Stimulated activated CD8-positive, alpha-beta memory T cell treated with anti-CD3 and anti-CD28 coated beads, Interleukin-12 subunit alpha, Interleukin-12 subunit beta, amount 100 ng/mL, for 24 hours (primary cell): ENCODE measurements around the gene METTL24.

Source experiments
- DNase-seq: peaks from one replicate; pipeline ENCODE4 v3.0.0-alpha.2; 2020; ENCODE audit errors: extremely low read depth

METTL24 gene, protein sequence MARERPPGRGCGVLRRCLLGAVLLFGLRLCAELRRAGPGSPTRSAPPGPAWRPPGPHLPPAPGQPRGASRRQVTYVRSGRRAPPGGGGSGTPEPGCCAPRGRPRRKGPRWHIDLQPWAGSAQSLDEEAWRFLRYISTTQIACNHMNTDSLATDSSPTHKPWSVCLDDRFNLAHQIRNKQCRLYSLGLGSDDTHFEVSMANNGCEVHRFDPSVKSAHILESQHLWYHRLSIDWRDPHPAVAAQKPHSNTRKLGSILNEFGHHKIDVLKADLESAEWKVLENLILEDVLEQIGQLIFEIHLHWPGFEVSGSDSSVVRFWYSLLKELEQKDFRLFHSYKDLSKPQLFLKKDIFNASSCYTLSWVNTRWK

GRCh38 chr6:110357664-110358552, at the start of gene METTL24:
Gene METTL24, minus strand, starts transcription at chr6:110358349. Its CDS starts 77 bp downstream, at chr6:110358272.
- DNase-seq = no peak

DNA sequence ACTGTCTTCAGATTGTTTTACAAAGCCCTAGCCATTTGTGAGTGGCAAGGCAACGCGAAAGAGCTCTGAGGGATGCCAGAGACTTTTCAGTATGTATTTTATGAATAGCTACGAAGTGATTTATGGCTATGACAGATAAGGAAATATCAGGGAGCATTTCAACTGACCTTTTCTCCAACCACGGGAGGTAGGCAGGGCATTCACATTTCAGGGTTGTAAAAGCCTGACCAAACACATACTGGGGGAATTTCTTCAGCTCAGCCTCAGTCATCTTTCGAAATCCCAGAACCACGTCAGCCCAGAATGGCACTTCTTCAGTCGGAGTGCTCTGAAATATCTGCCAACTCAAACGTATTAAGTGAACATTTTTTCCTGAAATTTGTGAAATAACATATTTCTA, 46.5 kb upstream of the METTL24 start:
- DNase-seq = no peak

- no peak for DNase-seq
Observed at GRCh38 chr6:110401585-110402176, 43.5 kb upstream of the METTL24 start.

- DNase-seq = no peak
Observed at GRCh38 chr6:110400208-110400607, 42.1 kb upstream of the METTL24 start.

GRCh38 chr6:110399219-110400071, 41.3 kb upstream of the METTL24 start:
- no peak for DNase-seq

- no peak for DNase-seq
Observed at GRCh38 chr6:110398778-110399177, 40.6 kb upstream of the METTL24 start.

DNA sequence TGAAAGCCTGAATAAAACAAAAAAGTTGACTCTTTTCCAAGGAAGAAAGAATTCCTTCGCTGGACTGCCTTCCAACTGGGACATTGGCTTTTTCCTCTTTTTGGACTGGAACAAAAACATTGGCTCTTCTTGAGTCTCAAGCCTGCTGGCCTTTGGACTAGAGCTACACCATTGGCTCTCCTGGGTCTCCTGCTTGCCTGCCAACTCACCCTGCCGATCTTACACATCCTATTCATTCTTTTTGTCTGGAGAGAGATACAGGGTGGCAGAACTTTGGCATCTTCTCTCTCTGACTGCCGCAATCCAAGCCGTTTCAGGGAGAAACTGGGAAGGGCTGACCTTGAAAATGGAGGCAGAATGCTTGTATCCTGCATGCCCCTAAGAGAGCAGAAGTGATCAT, 37.1 kb upstream of the METTL24 start:
- no peak for DNase-seq

GRCh38 chr6:110394409-110394808, 36.3 kb upstream of the METTL24 start:
- no peak for DNase-seq

- no peak for DNase-seq
Observed at GRCh38 chr6:110392727-110393126, 34.6 kb upstream of the METTL24 start.

DNA sequence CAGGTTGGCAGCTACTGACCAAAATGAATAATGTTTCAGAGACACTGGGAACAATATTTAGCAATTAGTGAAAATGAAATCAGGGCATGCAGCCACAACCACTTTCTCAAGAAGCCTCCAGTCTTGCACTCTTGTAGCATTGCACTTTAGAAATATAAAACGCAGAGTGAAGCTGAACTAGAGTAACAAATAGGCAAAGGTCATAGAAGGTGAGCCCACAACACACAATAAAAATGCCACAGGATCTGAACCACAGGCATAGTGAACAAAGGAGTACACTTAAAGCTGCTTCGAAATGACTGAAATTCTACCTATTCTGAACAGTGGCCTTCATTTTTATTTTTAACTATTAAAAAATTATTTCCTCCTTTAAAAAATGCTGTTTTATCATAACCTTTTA, 32.3 kb upstream of the METTL24 start:
- DNase-seq = no peak

DNA sequence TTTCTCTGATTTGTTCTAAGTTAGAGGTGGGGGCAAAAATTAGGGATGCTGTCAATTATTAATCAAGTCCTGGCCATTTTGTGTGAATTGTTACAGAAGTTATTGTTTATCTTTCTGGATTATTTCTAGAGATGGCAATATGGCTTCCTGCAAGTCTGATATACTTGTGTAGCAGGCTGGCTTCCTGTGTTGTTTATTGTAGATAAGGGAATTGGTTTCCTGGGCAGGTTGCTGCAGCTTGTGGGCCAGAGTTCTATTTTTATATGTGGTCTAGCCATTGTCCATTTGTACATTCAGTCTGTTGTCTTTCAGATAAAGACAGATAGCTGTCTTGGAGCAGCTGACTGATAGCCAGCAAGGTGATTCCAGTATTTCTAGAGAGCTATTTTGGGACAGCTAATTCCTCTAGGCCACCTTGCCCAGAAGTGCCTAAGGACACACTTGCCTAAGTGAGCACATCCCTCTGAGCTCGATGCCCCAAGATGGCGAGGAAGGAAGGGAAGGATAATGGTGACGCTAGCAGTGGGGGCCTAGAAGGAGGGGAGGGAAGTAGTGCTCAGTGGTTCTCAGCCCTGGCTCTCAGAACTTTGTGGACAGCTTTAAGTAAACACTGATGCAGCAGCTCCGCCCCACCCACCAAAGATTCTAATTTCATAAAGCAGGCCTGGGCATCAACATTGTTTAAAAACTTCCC, 31.7 kb upstream of the METTL24 start:
- DNase-seq = no peak

DNA sequence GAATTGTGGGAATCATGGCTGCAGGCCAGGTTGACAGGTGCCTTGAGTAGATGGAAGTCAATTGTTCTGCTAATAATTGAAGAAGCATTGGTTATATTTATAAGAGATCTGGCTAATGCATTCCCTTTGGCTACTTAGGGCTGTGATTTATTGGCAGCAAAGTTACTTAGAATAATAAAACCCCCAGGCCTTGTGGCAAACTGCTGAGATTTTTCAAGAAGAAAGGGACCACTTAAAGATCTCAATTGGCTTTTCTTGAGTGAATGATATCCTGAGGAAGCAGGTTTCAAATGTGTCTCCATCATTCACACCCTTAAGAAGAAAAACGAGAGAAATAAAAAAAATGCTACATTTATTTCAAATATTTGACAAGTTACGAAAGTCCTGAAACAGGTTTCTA, 29.8 kb upstream of the METTL24 start:
- DNase-seq = no peak

DNA sequence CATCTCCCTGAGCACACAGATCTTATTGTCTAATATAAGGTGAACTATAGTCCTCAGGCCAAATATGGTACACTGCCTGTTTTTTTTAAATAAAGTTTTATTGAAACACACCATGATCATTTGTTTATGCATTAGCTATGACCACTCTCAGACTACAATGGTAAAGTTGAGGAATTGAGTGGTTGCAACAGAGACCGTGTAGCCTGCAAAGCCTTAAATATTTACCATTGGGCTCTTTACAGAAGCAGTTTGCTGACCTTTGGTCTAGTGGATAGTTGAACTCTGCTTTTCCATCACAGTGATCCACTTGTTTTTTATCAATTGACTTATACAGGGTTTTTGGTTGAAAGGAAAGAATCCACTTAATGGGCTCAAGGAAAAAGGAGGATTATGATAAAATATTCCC, 27.3 kb upstream of the METTL24 start:
- no peak for DNase-seq

GRCh38 chr6:110378552-110378951, 20.4 kb upstream of the METTL24 start:
- no peak for DNase-seq

GRCh38 chr6:110369066-110369465, 10.9 kb upstream of the METTL24 start:
- no peak for DNase-seq

DNA sequence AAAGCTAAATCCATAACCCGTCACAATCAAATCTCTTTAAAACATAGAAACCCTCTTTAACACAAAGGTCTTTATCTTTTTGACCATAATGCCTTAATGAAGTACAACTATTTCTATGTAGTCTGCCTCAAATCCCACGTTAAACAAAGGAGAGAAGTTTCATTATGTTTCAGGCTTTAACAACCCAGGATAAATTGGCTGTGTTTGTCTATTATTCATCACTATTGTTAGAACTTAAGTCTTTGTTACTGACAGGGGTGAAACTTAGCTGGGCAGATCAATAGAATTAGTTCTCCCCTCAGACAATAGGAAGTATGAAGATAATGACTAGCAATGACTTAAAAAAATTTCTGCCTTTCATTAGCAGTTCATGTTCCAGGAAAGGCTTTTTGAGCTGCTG, 10.1 kb upstream of the METTL24 start:
- no peak for DNase-seq

- DNase-seq = no peak
Observed at GRCh38 chr6:110367825-110368224, 9.7 kb upstream of the METTL24 start.

DNA sequence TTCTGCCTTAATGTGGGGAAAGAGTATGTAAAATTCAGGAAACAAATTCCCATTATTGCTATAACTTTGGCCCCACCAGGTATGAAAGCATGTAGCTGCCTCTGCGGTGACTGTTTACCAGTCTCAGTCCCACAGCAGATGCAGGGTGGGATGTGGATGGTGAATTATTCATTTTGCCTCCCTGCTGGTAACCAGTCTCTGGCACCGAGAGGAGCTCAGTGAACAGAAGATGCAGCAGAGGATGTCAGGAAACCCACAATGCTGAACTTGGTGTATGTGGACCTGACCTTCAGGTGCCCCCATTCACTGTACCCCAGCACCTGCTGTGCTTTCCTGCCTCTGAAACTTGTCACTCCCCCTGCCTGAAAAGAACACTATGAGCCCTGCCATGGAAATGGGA, 8.8 kb upstream of the METTL24 start:
- DNase-seq = no peak

DNA sequence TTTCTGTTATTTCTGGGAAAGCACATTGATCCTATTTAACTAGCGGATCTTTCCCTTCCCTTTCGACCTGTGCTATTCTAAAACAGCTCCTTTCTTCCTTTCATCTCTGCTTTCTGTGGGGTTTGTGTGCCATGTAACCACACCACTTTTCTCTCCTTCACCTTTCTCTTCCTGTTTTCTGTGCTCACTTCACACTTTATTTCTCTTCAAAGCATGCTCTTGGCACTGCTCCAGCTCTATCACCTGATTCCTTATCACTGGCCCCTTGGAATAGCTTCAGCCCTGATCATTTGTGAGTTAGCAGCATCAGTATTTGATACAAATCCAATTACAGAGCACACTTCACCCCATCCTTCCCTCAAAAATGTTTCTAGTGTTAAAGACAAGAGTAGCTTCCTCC, 8.1 kb upstream of the METTL24 start:
- no peak for DNase-seq

DNA sequence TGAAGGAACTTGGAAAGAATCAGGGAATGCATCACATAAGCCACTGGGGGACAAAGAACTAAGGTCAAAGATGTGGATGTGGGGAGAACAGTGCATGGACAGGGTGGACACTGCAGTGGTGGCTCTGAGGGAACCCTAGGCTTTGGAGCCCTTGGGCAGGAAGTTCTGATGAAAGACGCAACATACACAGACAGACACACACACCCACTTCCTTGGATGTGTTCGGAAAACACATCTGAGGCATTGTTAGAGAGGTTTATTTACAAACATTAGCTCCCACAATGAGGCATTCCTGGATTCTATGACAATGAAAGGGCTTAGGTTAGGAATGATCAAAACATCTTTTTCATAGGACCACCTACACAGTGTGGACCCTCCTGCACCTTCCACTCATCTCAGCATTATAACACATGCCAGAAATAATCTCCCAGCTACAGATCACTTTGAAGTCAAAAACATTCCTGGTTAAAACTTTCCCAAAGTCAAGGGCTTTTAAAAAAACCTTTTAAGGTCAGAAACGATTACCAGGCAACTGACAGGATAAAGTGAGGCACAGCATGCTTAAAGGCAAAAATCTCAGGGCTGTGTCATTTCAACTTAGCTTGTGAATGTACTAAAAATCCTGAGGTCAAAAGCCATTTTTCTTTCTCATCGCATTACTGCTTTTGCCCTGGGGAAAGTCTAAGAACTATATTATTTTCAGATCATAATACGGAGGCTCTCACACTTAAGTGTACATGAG, 6.4 kb upstream of the METTL24 start:
- DNase-seq = no peak
